ENCODE results near the gene CAMK4.

CAMK4 gene

GRCh38 chr5:111214052-111214742 lies 10.0 kb upstream of the CAMK4 start:
- no peak for TF ChIP-seq SPI1 (IDR thresholded peaks at IDR 0.05; ENCODE audit: low read depth, low read length)
- TF ChIP-seq POU2F2 (IDR thresholded peaks at IDR 0.05; ENCODE audit: low read depth, low read length) = no peak
- TF ChIP-seq POLR2A (IDR thresholded peaks at IDR 0.05; ENCODE audit: low read depth, low read length) = no peak
- TF ChIP-seq TAF1 (IDR thresholded peaks at IDR 0.05; ENCODE audit: low read depth, low read length) = no peak
- no peak for TF ChIP-seq PAX5 (IDR thresholded peaks at IDR 0.05; ENCODE audit: insufficient read depth, low read length, severe bottlenecking)
- TF ChIP-seq POLR2AphosphoS5 (IDR thresholded peaks at IDR 0.05; ENCODE audit: low read depth, low read length) = no peak
- no peak for DNase-seq (ENCODE audit: insufficient read length, low spot score)
- FAIRE-seq = no peak

DNA sequence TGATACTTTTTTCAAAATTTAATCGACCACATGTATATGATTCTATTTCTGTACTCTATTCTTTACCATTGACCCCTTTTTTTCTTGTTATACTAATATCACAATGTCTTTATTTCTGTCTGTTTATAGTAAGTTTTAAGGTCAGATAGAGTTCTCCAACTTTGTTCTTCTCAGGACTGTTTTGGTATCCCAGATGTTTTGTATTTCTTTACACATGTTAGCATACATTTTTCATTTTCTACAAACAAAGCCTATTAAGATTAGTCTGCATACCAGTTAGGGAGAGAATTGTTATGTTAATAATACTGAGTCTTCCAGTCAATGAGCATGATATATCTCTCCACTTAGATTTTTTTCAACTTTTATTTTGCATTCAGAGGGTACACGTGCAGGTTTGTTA lies 8.2 kb upstream of the CAMK4 start:
- no peak for FAIRE-seq

DNA sequence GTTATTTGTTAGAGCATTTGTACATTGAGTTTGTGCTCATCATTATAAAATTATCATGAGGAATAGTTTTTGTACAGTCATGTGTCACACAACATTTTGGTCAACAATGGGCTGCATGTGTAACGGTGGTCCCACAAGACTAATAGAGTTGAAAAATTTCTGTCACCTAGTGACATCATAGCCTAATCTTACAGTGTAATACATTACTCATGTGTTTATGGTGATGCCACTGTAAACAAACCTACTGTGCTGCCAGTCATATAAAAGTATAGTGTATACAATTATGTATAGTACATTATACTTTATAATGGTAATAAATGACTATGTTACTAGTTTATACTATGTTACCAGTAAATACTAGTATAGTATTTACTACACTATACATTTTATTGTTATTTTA lies 3.0 kb upstream of the CAMK4 start:
- DNase-seq (ENCODE audit: insufficient read length, low spot score) = no peak
- peak; percentile 40 for FAIRE-seq
- no peak for TF ChIP-seq POLR2AphosphoS5 (IDR thresholded peaks at IDR 0.05; ENCODE audit: low read depth, low read length)

More for the DNA sequence above, 8.2 kb upstream of the CAMK4 start:
- TF ChIP-seq POLR2AphosphoS5 (IDR thresholded peaks at IDR 0.05; ENCODE audit: low read depth, low read length) (no peak), TAF1 (IDR thresholded peaks at IDR 0.05; ENCODE audit: low read depth, low read length) (no peak), POU2F2 (IDR thresholded peaks at IDR 0.05; ENCODE audit: low read depth, low read length) (no peak), PAX5 (IDR thresholded peaks at IDR 0.05; ENCODE audit: insufficient read depth, low read length, severe bottlenecking) (no peak), POLR2A (IDR thresholded peaks at IDR 0.05; ENCODE audit: low read depth, low read length) (no peak), SPI1 (IDR thresholded peaks at IDR 0.05; ENCODE audit: low read depth, low read length) (no peak)
- DNase-seq (ENCODE audit: insufficient read length, low spot score) = no peak

- TF ChIP-seq SPI1 (IDR thresholded peaks at IDR 0.05; ENCODE audit: low read depth, low read length) = no peak
- TF ChIP-seq PAX5 (IDR thresholded peaks at IDR 0.05; ENCODE audit: insufficient read depth, low read length, severe bottlenecking) = no peak
- no peak for TF ChIP-seq POLR2A (IDR thresholded peaks at IDR 0.05; ENCODE audit: low read depth, low read length)
- TF ChIP-seq TAF1 (IDR thresholded peaks at IDR 0.05; ENCODE audit: low read depth, low read length) = no peak
- no peak for TF ChIP-seq POU2F2 (IDR thresholded peaks at IDR 0.05; ENCODE audit: low read depth, low read length)
- no peak for TF ChIP-seq POLR2AphosphoS5 (IDR thresholded peaks at IDR 0.05; ENCODE audit: low read depth, low read length)
- no peak for FAIRE-seq
- no peak for DNase-seq (ENCODE audit: insufficient read length, low spot score)
These were observed 940 bp upstream of the CAMK4 start for GRCh38 chr5:111223101-111223786.

- TF ChIP-seq PAX5 (IDR thresholded peaks at IDR 0.05; ENCODE audit: insufficient read depth, low read length, severe bottlenecking) (no peak), SPI1 (IDR thresholded peaks at IDR 0.05; ENCODE audit: low read depth, low read length) (no peak), POLR2A (IDR thresholded peaks at IDR 0.05; ENCODE audit: low read depth, low read length) (no peak), TAF1 (IDR thresholded peaks at IDR 0.05; ENCODE audit: low read depth, low read length) (no peak), POLR2AphosphoS5 (IDR thresholded peaks at IDR 0.05; ENCODE audit: low read depth, low read length) (no peak), POU2F2 (IDR thresholded peaks at IDR 0.05; ENCODE audit: low read depth, low read length) (no peak)
- FAIRE-seq (no peak), DNase-seq (ENCODE audit: insufficient read length, low spot score) (no peak)
These were observed 569 bp downstream of the CAMK4 start for GRCh38 chr5:111224561-111225345.

- TF ChIP-seq PAX5 (IDR thresholded peaks at IDR 0.05; ENCODE audit: insufficient read depth, low read length, severe bottlenecking) = no peak
- no peak for TF ChIP-seq POU2F2 (IDR thresholded peaks at IDR 0.05; ENCODE audit: low read depth, low read length)
- peak; percentile 82 for TF ChIP-seq SPI1 (IDR thresholded peaks at IDR 0.05; ENCODE audit: low read depth, low read length)
- DNase-seq (ENCODE audit: insufficient read length, low spot score) = no peak
- FAIRE-seq = peak; percentile 51
These were observed 1.7 kb downstream of the CAMK4 start for GRCh38 chr5:111225926-111226325.

DNA sequence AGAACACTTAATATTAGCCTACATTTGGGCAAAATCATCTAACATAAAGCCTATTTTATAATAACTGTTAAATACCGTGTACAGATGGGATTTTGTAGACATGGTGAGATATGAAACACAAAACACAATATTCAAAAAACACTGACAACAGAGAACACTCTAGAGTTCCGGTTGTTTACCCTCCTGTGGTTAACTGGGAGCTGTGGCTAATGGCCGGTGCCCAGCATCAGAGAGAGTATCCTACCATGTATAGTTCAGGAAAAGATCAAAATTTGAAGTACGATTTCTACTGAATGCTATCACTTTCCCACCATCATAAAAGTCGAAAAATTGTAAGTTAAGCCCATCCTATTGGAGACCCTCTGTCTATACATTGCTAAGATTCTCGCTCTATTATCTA lies 2.4 kb downstream of the CAMK4 start:
- FAIRE-seq (peak; percentile 50), DNase-seq (ENCODE audit: insufficient read length, low spot score) (no peak)
- no peak for TF ChIP-seq POLR2A (IDR thresholded peaks at IDR 0.05; ENCODE audit: low read depth, low read length)
- no peak for TF ChIP-seq POU2F2 (IDR thresholded peaks at IDR 0.05; ENCODE audit: low read depth, low read length)
- TF ChIP-seq POLR2AphosphoS5 (IDR thresholded peaks at IDR 0.05; ENCODE audit: low read depth, low read length) = no peak
- TF ChIP-seq TAF1 (IDR thresholded peaks at IDR 0.05; ENCODE audit: low read depth, low read length) = no peak
- no peak for TF ChIP-seq SPI1 (IDR thresholded peaks at IDR 0.05; ENCODE audit: low read depth, low read length)
- TF ChIP-seq PAX5 (IDR thresholded peaks at IDR 0.05; ENCODE audit: insufficient read depth, low read length, severe bottlenecking) = no peak

- FAIRE-seq = peak; percentile 84
- TF ChIP-seq POLR2AphosphoS5 (IDR thresholded peaks at IDR 0.05; ENCODE audit: low read depth, low read length) (no peak), TAF1 (IDR thresholded peaks at IDR 0.05; ENCODE audit: low read depth, low read length) (no peak), PAX5 (IDR thresholded peaks at IDR 0.05; ENCODE audit: insufficient read depth, low read length, severe bottlenecking) (no peak), SPI1 (IDR thresholded peaks at IDR 0.05; ENCODE audit: low read depth, low read length) (no peak), POU2F2 (IDR thresholded peaks at IDR 0.05; ENCODE audit: low read depth, low read length) (no peak), POLR2A (IDR thresholded peaks at IDR 0.05; ENCODE audit: low read depth, low read length) (no peak; the same call in 1 of the 2 replicates)
- DNase-seq (ENCODE audit: insufficient read length, low spot score) = no peak
These were observed 3.1 kb downstream of the CAMK4 start for GRCh38 chr5:111227226-111227782.

DNA sequence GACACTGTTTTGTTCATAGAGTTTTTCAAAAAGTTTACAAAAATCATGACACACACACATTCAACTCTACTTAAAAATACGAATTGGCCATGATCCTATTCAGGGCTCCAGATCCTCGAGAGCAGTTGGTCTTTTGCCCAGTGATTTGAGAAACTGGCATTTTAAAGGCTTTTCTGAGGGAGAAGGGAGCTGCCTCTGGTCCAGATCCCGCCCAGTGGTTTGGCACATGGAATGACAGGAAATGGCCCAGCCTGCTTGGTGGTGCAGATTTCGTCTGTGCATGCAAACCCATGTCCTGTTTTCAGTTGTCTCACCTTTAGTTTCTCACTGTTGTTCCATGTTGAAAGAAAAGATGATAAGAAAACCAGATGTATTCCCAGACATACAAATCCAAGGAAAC lies 3.6 kb downstream of the CAMK4 start:
- DNase-seq (ENCODE audit: insufficient read length, low spot score) (no peak), FAIRE-seq (peak; percentile 71)
- TF ChIP-seq POLR2A (IDR thresholded peaks at IDR 0.05; ENCODE audit: low read depth, low read length) = no peak
- no peak for TF ChIP-seq POLR2AphosphoS5 (IDR thresholded peaks at IDR 0.05; ENCODE audit: low read depth, low read length)
- no peak for TF ChIP-seq TAF1 (IDR thresholded peaks at IDR 0.05; ENCODE audit: low read depth, low read length)
- no peak for TF ChIP-seq POU2F2 (IDR thresholded peaks at IDR 0.05; ENCODE audit: low read depth, low read length)
- TF ChIP-seq SPI1 (IDR thresholded peaks at IDR 0.05; ENCODE audit: low read depth, low read length) = no peak
- TF ChIP-seq PAX5 (IDR thresholded peaks at IDR 0.05; ENCODE audit: insufficient read depth, low read length, severe bottlenecking) = no peak

Data from GM12891 (cell line).